ENCODE measurements around the gene EVI5.

GRCh38 chr1:92708368-92708950, 76.4 kb downstream of the EVI5 start:
- TF ChIP-seq CTCF (IDR thresholded peaks at IDR 0.05; ENCODE audit: insufficient read depth, low read depth, low read length), result no peak
- no peak for TF ChIP-seq EZH2 (IDR thresholded peaks at IDR 0.05; ENCODE audit: insufficient read depth, low read length)
